WERI-Rb-1 (cell line): ENCODE data around the gene ZNF236.

Source experiments
- DNase-seq: peaks from one replicate; pipeline ENCODE4 v3.0.0-alpha.2; 2020
- H3K27ac ChIP-seq: fragments of 250-450 bp; sonication (Bioruptor Pico); 2 replicates; pipeline ENCODE4 v1.5.1; 2020; ENCODE audit warnings: mild to moderate bottlenecking, moderate library complexity
- H3K27me3 ChIP-seq: fragments of 250-450 bp; sonication (Bioruptor Pico); 2 replicates; pipeline ENCODE4 v1.5.1; 2021; ENCODE audit warnings: mild to moderate bottlenecking, low read depth, moderate library complexity; ENCODE audit not compliant: insufficient read depth, severe bottlenecking
- H3K36me3 ChIP-seq: fragments of 250-450 bp; sonication (Bioruptor Pico); 2 replicates; pipeline ENCODE4 v1.5.1; 2020; ENCODE audit warnings: mild to moderate bottlenecking, moderate library complexity
- H3K4me3 ChIP-seq: 2 replicates; pipeline ENCODE4 v1.5.1; 2011; ENCODE audit warnings: low read depth, mild to moderate bottlenecking, control low read depth, low read length
- H3K9me3 ChIP-seq: fragments of 250-450 bp; sonication (Bioruptor Pico); 2 replicates; pipeline ENCODE4 v1.5.1; 2021; ENCODE audit warnings: mild to moderate bottlenecking, moderate library complexity; ENCODE audit not compliant: severe bottlenecking
- TF ChIP-seq, protein P1 (sequence below): IDR thresholded peaks from 2 replicates; pipeline ENCODE4 v1.5.1; 2011; ENCODE audit warnings: low read depth, mild to moderate bottlenecking, control low read depth, inconsistent platforms, low read length

The ZNF236 gene

DNA sequence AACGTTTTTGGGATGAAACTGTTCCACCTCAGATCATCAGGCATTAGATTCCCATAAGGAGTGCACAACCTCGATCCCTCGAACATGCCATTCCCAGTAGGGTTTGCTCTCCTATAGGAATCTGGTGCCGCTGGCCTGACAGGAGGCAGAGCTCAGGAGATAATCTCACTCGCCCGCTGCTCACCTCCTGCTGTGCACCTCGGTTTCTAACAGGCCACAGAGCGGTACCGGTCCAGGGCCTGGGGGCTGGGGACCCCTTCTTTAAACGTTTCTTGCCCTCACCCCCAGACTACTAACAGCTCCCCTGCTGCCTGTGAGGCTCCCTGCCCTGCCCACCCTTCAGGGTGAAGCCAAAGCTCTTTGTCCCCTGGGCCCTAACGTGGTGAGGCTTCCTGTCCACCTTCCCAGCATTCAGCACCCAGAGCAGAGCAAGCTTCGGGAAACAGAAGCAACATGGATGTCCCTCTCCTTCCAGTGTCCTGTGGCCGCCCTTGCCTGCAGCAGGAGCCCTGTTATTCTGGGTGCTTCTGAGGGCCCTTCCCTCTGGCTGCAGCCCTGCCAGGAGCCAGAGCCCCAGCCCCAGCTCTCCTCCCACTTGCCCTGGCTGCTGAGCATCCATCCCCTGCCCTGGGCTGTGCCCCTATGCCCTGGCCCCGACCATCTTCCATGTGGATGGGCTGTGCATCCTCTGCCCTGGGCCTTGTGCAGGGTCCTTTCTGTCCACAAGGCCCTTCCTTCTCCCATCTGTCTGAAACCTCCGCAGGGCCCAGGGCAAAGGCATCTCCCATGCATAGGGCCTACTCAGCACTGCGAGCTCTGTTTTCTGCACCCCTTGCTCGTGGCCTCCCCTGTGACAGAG lies 170.1 kb downstream of the ZNF236 start:
- TF ChIP-seq, protein P1, sequence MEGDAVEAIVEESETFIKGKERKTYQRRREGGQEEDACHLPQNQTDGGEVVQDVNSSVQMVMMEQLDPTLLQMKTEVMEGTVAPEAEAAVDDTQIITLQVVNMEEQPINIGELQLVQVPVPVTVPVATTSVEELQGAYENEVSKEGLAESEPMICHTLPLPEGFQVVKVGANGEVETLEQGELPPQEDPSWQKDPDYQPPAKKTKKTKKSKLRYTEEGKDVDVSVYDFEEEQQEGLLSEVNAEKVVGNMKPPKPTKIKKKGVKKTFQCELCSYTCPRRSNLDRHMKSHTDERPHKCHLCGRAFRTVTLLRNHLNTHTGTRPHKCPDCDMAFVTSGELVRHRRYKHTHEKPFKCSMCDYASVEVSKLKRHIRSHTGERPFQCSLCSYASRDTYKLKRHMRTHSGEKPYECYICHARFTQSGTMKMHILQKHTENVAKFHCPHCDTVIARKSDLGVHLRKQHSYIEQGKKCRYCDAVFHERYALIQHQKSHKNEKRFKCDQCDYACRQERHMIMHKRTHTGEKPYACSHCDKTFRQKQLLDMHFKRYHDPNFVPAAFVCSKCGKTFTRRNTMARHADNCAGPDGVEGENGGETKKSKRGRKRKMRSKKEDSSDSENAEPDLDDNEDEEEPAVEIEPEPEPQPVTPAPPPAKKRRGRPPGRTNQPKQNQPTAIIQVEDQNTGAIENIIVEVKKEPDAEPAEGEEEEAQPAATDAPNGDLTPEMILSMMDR = no peak
- H3K4me3 ChIP-seq = peak overlapping the region; percentile 2; the same call in 1 of the 2 replicates
- H3K27ac ChIP-seq = no peak overlapping the region
- no peaks in the 10 kb centered on the region for H3K9me3 ChIP-seq
- H3K36me3 ChIP-seq = no peaks in the 10 kb centered on the region
- peak; percentile 70 for DNase-seq
- no peaks in the 10 kb centered on the region for H3K27me3 ChIP-seq

DNA sequence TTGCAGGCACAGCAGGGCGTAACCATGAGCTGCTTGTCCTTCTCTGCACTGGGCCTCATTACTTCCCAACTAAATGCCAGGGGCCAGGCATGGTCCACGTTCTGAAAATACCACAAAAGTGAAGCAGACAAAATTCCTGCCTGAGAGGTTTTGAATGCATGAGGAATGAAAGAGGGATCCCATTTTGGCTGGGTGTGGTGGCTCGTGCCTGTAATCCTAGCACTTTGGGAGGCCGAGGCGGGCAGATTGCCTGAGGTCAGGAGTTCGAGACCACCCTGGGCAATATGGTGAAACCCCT lies 170.7 kb downstream of the ZNF236 start:
- no peak overlapping the region for H3K27ac ChIP-seq
- no peaks in the 10 kb centered on the region for H3K36me3 ChIP-seq
- no peak overlapping the region for H3K4me3 ChIP-seq
- DNase-seq = no peak
- no peaks in the 10 kb centered on the region for H3K9me3 ChIP-seq
- TF ChIP-seq, protein P1 = no peak
- H3K27me3 ChIP-seq = no peaks in the 10 kb centered on the region

DNA sequence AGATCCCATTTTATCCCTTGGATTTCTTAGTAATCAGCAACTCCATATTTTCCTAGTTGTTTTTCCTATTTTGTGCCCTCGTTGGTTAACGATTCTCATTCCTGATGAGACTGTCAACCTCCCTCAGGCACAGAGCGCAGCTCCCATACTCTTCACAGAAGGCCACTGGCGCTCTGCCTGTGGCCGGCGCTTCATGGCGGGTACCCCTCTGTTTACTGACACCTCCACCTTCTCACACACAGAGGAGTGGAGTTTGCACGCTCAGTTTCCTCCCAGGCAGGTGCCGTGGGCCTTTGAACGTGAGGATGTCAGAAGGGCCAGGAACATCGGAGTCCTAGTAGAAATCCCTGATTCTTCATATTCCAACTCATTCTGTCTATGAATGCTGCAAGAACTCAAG lies 171.2 kb downstream of the ZNF236 start:
- DNase-seq = peak; percentile 4
- H3K36me3 ChIP-seq = no peaks in the 10 kb centered on the region
- no peak overlapping the region for H3K27ac ChIP-seq
- no peak overlapping the region for H3K4me3 ChIP-seq
- H3K9me3 ChIP-seq = no peaks in the 10 kb centered on the region
- TF ChIP-seq, protein P1 = no peak
- H3K27me3 ChIP-seq = no peaks in the 10 kb centered on the region

DNA sequence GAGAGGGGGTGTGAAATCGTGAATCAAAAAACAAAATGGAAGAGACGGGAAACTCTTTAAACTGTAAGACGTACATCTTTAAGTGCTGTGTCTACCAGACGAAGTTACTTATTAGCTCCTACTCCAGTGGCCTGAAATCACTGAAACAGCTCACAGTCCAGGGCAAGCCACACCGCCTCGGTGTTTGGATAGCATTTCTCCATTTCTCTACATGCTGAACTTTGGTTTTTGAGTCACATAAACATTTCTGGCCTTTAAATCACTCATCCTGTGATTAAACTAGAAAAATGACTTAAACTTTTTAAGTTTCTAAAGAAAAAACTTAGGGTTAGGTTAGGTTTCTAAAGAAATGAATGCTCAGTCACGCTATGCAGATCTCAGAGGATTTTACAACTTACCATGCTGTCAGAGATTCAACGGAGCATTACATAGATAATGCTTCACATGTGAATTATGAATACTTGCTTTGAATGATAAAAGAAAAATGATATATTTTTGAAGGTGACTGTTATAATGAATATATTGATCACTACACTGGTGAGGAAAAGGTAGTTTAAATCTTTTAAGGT lies 171.8 kb downstream of the ZNF236 start:
- Histone ChIP-seq H3K36me3 (no peaks in the 10 kb centered on the region), H3K9me3 (no peaks in the 10 kb centered on the region), H3K4me3 (no peak overlapping the region), H3K27ac (no peak overlapping the region), H3K27me3 (no peaks in the 10 kb centered on the region)
- TF ChIP-seq, protein P1 = no peak
- DNase-seq = no peak

GRCh38 chr18:76995896-76996295 lies 173.5 kb downstream of the ZNF236 start:
- no peak for DNase-seq
- TF ChIP-seq, protein P1 = no peak
- Histone ChIP-seq H3K4me3 (no peak overlapping the region), H3K27ac (no peak overlapping the region), H3K36me3 (no peaks in the 10 kb centered on the region), H3K9me3 (no peaks in the 10 kb centered on the region), H3K27me3 (no peaks in the 10 kb centered on the region)

DNA sequence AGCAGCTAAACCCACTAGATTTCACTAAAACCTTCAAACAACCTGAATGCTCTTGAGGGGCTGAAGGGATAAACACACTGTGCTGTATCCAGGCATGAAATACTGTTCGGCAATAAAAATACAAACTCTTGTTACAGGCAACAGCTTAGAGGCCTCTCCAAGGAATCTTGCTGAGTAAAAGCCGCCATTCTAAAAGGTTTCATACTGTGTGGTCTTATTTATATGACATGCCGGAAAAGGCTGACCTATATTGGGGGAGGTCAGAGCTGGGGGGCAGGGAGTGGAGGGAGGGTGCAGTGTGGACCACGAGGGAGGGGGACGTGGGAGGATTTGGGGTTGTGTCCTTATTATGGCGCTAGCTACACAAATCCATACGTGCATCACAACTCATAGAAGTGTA lies 174.1 kb downstream of the ZNF236 start:
- no peak for DNase-seq
- Histone ChIP-seq H3K4me3 (no peak overlapping the region), H3K9me3 (no peaks in the 10 kb centered on the region), H3K36me3 (no peaks in the 10 kb centered on the region), H3K27ac (no peak overlapping the region), H3K27me3 (no peaks in the 10 kb centered on the region)
- TF ChIP-seq, protein P1 = no peak
